ENCODE data around the gene PLXND1.

Gene PLXND1

GRCh38 chr3:129572603-129573002, 33.9 kb downstream of the PLXND1 start:
- H3K79me2 ChIP-seq (ENCODE audit: low read length), result no peaks in the 10 kb centered on the region
- H4K20me1 ChIP-seq (ENCODE audit: insufficient read depth, low read length), result no peaks in the 10 kb centered on the region
- no peaks in the 10 kb centered on the region for H3K36me3 ChIP-seq (replicated peaks; ENCODE audit: low read depth, low read length)
- TF ChIP-seq EZH2phosphoT487 (IDR thresholded peaks at IDR 0.05; ENCODE audit: low read depth) (no peak), CTCF (IDR thresholded peaks at IDR 0.05; ENCODE audit: low read depth, low read length) (no peak)
- no peak overlapping the region for H3K27ac ChIP-seq (ENCODE audit: low read length)
- no peak overlapping the region for H2AFZ ChIP-seq (ENCODE audit: low read depth, low read length)
- H3K9me3 ChIP-seq (ENCODE audit: insufficient read depth, low read length), result no peaks in the 10 kb centered on the region
- peaks cover 16% of the 10 kb centered on the region for H3K4me1 ChIP-seq (ENCODE audit: low read length)
- H3K27me3 ChIP-seq (ENCODE audit: low read depth, low read length), result no peaks in the 10 kb centered on the region
- H3K4me3 ChIP-seq (ENCODE audit: low read length), result no peak overlapping the region
- H3K9ac ChIP-seq (ENCODE audit: low read length), result no peak overlapping the region
- no peak overlapping the region for H3K4me2 ChIP-seq (ENCODE audit: low read length)

DNA sequence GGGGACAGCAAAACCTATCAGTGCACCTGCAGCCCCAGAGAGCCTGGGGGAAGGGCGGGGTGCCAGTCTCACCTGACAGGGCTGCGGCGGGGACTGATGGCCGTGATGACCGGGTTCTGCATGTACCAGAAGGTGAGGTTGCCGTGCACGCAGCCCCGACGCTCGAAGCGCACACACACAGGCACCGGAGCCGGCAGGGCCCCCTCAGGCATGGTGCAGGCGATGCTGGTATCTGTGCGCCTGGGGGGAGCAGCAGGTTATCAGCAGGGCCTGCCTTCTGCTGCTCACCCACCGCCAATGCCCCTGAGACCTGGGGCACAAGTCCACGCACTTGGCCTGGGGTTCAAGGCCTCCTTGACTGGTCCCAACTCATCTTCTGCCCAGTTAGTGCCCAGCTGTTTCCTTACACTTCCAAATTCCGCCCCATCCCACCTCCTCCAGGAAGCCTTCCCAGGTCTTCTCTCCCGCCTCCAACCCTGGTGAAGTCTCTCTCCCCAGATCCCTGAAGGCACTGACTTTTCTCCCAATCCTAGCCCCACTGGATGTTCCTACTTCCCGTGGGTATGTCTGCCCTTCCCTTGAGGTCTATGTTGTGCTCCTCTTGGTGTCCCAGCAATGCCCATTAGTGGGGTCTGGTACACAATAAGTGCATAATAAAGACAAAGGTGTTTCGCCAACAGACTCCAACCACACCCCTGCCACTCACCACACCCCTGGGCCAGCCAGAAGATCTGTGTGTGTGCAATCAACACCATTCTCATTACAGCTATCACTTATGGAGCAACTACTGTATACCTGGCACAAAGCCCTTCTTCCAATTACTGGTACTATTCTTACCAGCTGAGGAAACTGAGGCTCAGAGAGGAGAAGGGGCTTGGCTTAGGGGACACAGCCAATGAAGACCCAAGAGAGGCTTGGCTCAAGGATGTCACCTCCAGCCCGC, 34.6 kb downstream of the PLXND1 start:
- no peaks in the 10 kb centered on the region for H3K36me3 ChIP-seq (replicated peaks; ENCODE audit: low read depth, low read length)
- H3K27me3 ChIP-seq (ENCODE audit: low read depth, low read length), result no peaks in the 10 kb centered on the region
- H2AFZ ChIP-seq (ENCODE audit: low read depth, low read length), result no peak overlapping the region
- H3K4me1 ChIP-seq (ENCODE audit: low read length), result peaks cover 9% of the 10 kb centered on the region
- H3K4me3 ChIP-seq (ENCODE audit: low read length), result no peak overlapping the region
- H3K27ac ChIP-seq (ENCODE audit: low read length), result no peak overlapping the region
- H3K79me2 ChIP-seq (ENCODE audit: low read length), result no peaks in the 10 kb centered on the region
- TF ChIP-seq CTCF (IDR thresholded peaks at IDR 0.05; ENCODE audit: low read depth, low read length), result no peak
- TF ChIP-seq EZH2phosphoT487 (IDR thresholded peaks at IDR 0.05; ENCODE audit: low read depth), result no peak
- H4K20me1 ChIP-seq (ENCODE audit: insufficient read depth, low read length), result no peaks in the 10 kb centered on the region
- H3K9ac ChIP-seq (ENCODE audit: low read length), result no peak overlapping the region
- H3K4me2 ChIP-seq (ENCODE audit: low read length), result no peak overlapping the region
- H3K9me3 ChIP-seq (ENCODE audit: insufficient read depth, low read length), result no peaks in the 10 kb centered on the region

DNA sequence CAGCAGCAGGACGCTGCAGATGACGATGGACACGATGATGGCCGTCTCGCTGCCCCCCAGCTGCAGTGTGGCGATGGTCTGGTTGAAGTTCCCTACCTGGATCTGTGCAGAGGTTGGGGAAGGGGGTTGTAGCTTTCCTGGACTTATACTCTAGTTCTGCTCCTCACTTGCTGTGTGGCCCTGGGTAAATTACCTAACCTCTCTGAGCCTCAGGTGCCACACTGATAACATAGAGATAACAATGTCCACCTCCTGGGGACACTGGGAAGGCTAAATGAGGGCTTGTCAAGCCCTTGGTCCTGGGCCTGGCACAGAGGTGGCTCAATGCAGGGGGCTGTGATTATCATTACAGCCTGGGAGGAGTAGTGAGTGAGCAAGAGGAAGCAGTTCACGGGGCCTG, 36.6 kb downstream of the PLXND1 start:
- Histone ChIP-seq H3K4me1 (ENCODE audit: low read length) (no peaks in the 10 kb centered on the region), H3K4me3 (ENCODE audit: low read length) (no peak overlapping the region), H3K9ac (ENCODE audit: low read length) (no peak overlapping the region), H3K27ac (ENCODE audit: low read length) (no peak overlapping the region), H4K20me1 (ENCODE audit: insufficient read depth, low read length) (no peaks in the 10 kb centered on the region), H3K36me3 (replicated peaks; ENCODE audit: low read depth, low read length) (no peaks in the 10 kb centered on the region), H3K4me2 (ENCODE audit: low read length) (no peak overlapping the region), H2AFZ (ENCODE audit: low read depth, low read length) (no peak overlapping the region), H3K27me3 (ENCODE audit: low read depth, low read length) (no peaks in the 10 kb centered on the region), H3K79me2 (ENCODE audit: low read length) (no peaks in the 10 kb centered on the region), H3K9me3 (ENCODE audit: insufficient read depth, low read length) (no peaks in the 10 kb centered on the region)
- TF ChIP-seq CTCF (IDR thresholded peaks at IDR 0.05; ENCODE audit: low read depth, low read length) (no peak), EZH2phosphoT487 (IDR thresholded peaks at IDR 0.05; ENCODE audit: low read depth) (no peak)

- Histone ChIP-seq H3K27me3 (ENCODE audit: low read depth, low read length) (no peaks in the 10 kb centered on the region), H3K36me3 (replicated peaks; ENCODE audit: low read depth, low read length) (no peaks in the 10 kb centered on the region), H4K20me1 (ENCODE audit: insufficient read depth, low read length) (no peaks in the 10 kb centered on the region), H3K27ac (ENCODE audit: low read length) (no peak overlapping the region), H3K4me2 (ENCODE audit: low read length) (no peak overlapping the region), H3K4me3 (ENCODE audit: low read length) (no peak overlapping the region), H3K9ac (ENCODE audit: low read length) (no peak overlapping the region), H3K9me3 (ENCODE audit: insufficient read depth, low read length) (no peaks in the 10 kb centered on the region), H3K4me1 (ENCODE audit: low read length) (no peaks in the 10 kb centered on the region), H2AFZ (ENCODE audit: low read depth, low read length) (no peak overlapping the region), H3K79me2 (ENCODE audit: low read length) (no peaks in the 10 kb centered on the region)
- TF ChIP-seq CTCF (IDR thresholded peaks at IDR 0.05; ENCODE audit: low read depth, low read length) (no peak), EZH2phosphoT487 (IDR thresholded peaks at IDR 0.05; ENCODE audit: low read depth) (no peak)
Observed at GRCh38 chr3:129567939-129568338, 38.5 kb downstream of the PLXND1 start.
